AG09309 (cell line): ENCODE measurements around the gene LRRC73.

Experiments used
- DNase-seq: peaks from one replicate; pipeline ENCODE4 v3.0.0-alpha.2; 2010; ENCODE audit warnings: low read depth
- H3K4me3 ChIP-seq: 2 replicates; pipeline ENCODE4 v1.5.1; 2011; ENCODE audit warnings: mild to moderate bottlenecking, low read depth, low read length, moderate library complexity; ENCODE audit not compliant: control insufficient read depth
- TF ChIP-seq, protein P1 (sequence below): IDR thresholded peaks from 2 replicates; pipeline ENCODE4 v1.5.1; 2011; ENCODE audit warnings: mild to moderate bottlenecking, low read depth, low read length, inconsistent platforms; ENCODE audit not compliant: insufficient read depth, control insufficient read depth; ENCODE audit errors: missing control alignments

LRRC73 gene

DNA sequence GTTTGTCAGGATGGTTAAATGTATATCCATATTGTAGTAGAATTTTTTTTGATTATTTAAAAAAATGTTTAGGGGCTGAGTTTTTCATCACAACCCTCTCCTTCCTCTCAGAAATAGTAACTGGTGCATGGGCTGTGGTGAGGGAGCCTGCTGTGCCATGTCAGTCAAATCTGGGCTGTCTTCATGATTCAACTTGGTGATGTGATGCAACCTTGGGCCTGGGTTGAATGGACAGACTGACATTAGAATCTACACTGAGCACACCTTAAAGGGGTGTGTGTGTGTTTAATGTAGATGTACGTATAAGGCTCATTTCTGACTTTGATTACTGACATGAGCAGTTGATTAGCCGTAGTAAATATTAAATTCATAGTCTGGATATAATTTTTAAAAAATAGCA is 29.1 kb downstream of the LRRC73 start:
- TF ChIP-seq, protein P1, sequence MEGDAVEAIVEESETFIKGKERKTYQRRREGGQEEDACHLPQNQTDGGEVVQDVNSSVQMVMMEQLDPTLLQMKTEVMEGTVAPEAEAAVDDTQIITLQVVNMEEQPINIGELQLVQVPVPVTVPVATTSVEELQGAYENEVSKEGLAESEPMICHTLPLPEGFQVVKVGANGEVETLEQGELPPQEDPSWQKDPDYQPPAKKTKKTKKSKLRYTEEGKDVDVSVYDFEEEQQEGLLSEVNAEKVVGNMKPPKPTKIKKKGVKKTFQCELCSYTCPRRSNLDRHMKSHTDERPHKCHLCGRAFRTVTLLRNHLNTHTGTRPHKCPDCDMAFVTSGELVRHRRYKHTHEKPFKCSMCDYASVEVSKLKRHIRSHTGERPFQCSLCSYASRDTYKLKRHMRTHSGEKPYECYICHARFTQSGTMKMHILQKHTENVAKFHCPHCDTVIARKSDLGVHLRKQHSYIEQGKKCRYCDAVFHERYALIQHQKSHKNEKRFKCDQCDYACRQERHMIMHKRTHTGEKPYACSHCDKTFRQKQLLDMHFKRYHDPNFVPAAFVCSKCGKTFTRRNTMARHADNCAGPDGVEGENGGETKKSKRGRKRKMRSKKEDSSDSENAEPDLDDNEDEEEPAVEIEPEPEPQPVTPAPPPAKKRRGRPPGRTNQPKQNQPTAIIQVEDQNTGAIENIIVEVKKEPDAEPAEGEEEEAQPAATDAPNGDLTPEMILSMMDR: no peak
- no peak overlapping the region for H3K4me3 ChIP-seq
- no peak for DNase-seq

DNA sequence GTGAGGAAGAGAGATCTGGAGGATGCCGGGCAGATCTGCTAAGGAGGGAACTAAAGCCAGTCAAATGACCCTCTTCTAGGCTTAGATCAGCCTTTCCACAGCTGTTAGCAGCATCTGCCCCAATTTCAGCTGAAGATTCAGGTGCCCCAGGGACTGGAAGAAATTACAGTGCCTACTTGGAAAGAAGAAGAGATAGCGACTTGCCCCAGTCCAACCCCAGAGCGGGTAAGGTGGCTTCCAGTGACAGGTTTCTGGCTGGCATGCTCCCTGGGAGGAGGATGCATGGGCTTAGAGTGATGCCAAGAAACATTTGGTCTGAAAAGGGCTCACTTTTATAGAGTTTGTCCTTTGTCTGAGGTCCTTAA is 32.2 kb downstream of the LRRC73 start:
- TF ChIP-seq, protein P1: no peak
- no peak for DNase-seq
- peak overlapping the region; percentile 94 for H3K4me3 ChIP-seq

DNA sequence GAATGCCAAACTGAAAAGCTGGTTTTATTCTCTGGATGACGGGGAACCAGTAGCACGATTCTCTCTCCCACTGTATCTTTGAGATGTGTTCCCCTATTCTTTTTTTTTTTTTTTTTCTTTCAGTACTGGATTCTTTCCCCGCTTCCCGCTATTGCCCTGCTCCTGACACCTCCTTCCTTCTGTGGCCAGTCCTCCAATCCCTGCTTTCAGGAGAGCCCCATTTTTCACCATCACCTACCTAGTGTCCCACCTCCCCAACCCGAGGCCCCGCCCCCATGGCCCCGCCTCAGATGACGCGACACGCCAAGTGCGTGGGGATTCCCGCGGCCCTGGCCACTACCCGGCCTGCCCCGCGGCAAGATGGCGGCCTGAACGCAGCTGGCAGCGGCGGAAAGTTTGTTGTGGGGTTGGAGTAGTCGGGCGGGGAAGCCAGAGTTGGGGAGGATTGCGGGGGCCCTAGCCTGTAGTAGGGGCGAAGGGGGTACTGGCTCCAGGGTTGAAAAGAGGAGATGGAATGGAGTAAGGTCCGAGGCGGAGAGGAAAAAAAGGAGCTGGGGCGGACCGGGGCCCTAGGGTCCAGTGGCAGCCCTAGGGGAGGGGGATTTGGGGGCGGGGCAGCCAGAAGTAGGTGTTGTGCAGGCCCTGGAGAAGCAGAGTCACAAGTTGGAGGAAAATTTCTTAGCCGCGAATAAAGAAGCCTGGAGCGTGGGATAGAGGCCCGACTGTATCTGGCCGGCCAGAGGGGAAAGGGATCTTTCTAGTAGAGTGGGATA is 32.7 kb downstream of the LRRC73 start, which contains the start of gene TJAP1:
TSS of gene TJAP1 (plus strand) at position 336 of the 773 bp plus-strand sequence. CDS start 21,432 bp downstream, outside the sequence.
- TF ChIP-seq, protein P1: no peak
- peak within 1 kb of the TSS; percentile 94 for H3K4me3 ChIP-seq
- DNase-seq: no peak

DNA sequence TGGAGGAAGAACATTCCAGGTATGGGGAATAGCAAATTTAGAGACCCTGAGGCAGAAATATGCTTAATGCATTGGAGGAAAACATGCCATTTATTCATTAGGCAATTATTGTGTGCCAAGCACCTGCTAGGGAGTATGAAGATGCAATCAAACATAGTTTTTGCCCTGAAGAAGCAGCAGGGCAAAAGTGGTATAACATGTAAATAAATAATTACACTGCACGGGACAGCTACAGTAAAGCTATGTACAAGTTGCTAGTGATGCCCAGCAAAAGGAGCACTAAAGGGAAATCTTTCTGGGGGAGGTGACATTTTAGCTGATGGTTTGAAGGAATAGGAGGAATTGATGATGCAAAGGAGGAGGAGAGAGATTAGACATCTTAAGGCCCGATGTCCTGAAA is 33.4 kb downstream of the LRRC73 start:
- no peak for DNase-seq
- no peak overlapping the region for H3K4me3 ChIP-seq

DNA sequence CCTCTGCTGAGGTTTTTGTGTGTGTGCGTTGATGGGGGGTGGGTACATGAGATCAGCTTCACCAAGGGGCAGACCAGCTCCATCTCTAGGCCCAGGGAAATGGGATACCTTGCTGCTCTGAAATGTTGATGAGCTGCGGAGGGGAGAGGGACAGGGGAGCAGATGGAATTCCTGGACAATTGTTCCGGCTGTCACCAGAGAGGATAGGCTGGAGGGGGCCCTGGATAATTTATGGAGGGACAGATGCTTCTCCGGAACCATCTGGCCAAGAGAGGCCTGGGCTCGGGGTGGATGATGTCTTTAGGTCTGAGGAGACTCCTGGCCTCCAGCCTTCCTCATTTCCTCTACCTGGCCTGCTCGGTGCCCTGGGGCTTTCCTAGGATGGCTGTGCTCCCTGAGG is 34.6 kb downstream of the LRRC73 start:
- H3K4me3 ChIP-seq: no peak overlapping the region
- DNase-seq: no peak
- TF ChIP-seq, protein P1: no peak

More for the DNA sequence above, 33.4 kb downstream of the LRRC73 start:
- TF ChIP-seq, protein P1: no peak

DNA sequence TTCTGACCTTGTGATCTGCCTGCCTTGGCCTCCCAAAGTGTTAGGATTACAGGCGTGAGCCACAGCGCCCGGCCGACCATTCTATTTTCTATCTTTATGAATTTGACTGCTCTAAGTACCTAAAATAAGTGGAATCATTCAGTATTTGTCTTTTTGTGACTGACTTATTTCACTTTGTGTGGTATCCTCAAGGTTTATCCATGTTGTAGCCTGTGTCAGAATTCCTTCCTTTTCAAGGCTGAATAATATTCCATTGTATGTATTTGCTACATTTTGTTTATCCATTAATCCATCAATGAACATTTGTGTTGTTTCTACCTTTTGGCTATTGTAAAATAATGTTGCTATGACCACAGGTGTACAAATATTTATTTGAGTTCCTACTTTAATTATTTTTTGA is 37.6 kb downstream of the LRRC73 start:
- no peak for DNase-seq
- no peak overlapping the region for H3K4me3 ChIP-seq
- TF ChIP-seq, protein P1: no peak
